H4 (cell line): ENCODE results near the gene MAT1A. TPM values are rescaled to one million over a fixed set of nuclear protein-coding genes. Genes with fewer than 3 reads are reported as not detected.
A peak's percentile ranks its signal among the peaks of the same experiment; 100 is the strongest.

ENCODE experiments used
- DNase-seq: peaks from one replicate; pipeline ENCODE4 v3.0.0-alpha.2; 2015; ENCODE audit warnings: low spot score
- total RNA-seq: library from RNA; depleted of rRNA; stranded (reverse); fragments of >200 nt; shearing (Covaris generic); gene quantifications from 2 replicates; pipeline ENCODE4 v1.2.3, GENCODE V29; 2014

Gene MAT1A
- total RNA-seq, 1 experiment from 2014 or later, result 1.7 TPM

- peak; percentile 1 for DNase-seq
Measured at GRCh38 chr10:80283119-80283518, 6.3 kb downstream of the MAT1A start.

- DNase-seq, result no peak
Measured at GRCh38 chr10:80281784-80282765, 7.4 kb downstream of the MAT1A start.

- no peak for DNase-seq
Measured at GRCh38 chr10:80281292-80281691, 8.2 kb downstream of the MAT1A start.

GRCh38 chr10:80280071-80280800 lies 9.2 kb downstream of the MAT1A start:
- DNase-seq, result no peak

GRCh38 chr10:80279146-80279545 lies 10.3 kb downstream of the MAT1A start:
- no peak for DNase-seq

- no peak for DNase-seq
Measured at GRCh38 chr10:80278480-80278879, 11.0 kb downstream of the MAT1A start.

- no peak for DNase-seq
Measured at GRCh38 chr10:80277567-80278250, 11.7 kb downstream of the MAT1A start.

GRCh38 chr10:80277016-80277415 lies 12.4 kb downstream of the MAT1A start:
- DNase-seq, result no peak

- DNase-seq, result no peak
Measured at GRCh38 chr10:80276335-80276734, 13.1 kb downstream of the MAT1A start.

GRCh38 chr10:80275756-80276155 lies 13.7 kb downstream of the MAT1A start:
- no peak for DNase-seq

- DNase-seq, result no peak
Measured at GRCh38 chr10:80275135-80275498, 14.3 kb downstream of the MAT1A start.

GRCh38 chr10:80274396-80275134 lies 14.9 kb downstream of the MAT1A start:
- DNase-seq, result no peak

GRCh38 chr10:80273523-80274170 lies 15.8 kb downstream of the MAT1A start:
- DNase-seq, result no peak

- DNase-seq, result peak; percentile 22
Measured at GRCh38 chr10:80272793-80273522, 16.5 kb downstream of the MAT1A start.

GRCh38 chr10:80271416-80271815 lies 18.0 kb downstream of the MAT1A start:
- no peak for DNase-seq

GRCh38 chr10:80270887-80271286 lies 18.6 kb downstream of the MAT1A start:
- DNase-seq, result no peak

GRCh38 chr10:80268938-80269588 lies 20.4 kb downstream of the MAT1A start:
- DNase-seq, result no peak

GRCh38 chr10:80268266-80268665 lies 21.2 kb downstream of the MAT1A start:
- peak; percentile 23 for DNase-seq

GRCh38 chr10:80266513-80266863 lies 23.0 kb downstream of the MAT1A start:
- no peak for DNase-seq
